Measurements from ENCODE around the gene TRABD2B.

DNA sequence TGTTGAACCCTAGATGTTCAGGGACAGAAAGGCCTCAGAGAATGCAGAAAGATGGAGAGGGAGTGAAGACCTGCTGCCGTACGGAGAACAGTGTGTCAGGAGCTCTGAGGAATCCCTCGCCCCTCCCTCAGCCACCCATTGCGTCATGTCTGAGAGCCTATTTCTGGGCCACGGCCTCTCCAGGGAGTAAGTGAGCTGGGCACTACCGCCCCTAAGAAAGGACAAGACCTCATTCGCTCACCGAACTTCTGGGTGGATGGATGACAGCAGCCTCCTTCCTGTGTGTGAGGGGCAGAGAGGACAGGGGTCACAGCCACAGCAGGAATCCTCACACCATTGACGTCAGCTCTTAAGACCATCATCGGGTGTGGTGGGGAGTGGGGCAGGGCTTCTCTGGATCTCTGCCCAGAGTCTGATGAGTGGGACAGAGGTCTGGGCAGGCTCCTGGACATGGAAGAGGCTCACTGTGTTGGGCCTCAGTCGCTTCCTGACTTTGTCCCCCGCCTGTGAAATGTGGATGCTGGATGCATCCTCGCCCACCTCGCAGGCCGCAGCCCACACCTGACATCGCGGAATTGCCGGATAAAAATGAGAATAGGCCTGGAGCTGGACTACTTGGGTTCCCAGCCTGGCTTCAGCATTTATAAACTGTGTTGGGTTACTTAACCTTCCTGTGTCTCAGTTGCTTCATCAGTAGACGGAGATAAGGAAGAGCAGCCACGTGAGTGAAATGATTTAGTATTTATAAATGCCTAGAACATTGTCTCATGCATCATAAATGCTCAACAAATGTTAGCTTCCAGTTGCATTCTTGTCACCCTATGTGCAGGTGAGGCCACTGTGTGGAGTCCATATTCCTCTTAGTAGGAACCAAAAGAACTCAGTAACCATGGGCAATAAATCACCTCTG is 238.6 kb downstream of the TRABD2B start:
- no peak for TF ChIP-seq HOXA7 (CRISPR knock-in tag; IDR thresholded peaks at IDR 0.05; ENCODE audit: borderline replicate concordance)
- no peak for TF ChIP-seq ZNF335 (tag by site-specific recombination; conservative IDR thresholded peaks at IDR 0.05)
- TF ChIP-seq ZNF23 (tag by site-specific recombination; IDR thresholded peaks at IDR 0.05; ENCODE audit: borderline replicate concordance): no peak
- no peak for TF ChIP-seq REPIN1 (tag by site-specific recombination; IDR thresholded peaks at IDR 0.05; ENCODE audit: low read depth)
- no peak for TF ChIP-seq YY1 (tag by site-specific recombination; IDR thresholded peaks at IDR 0.05)
- no peak for TF ChIP-seq SETDB1 (IDR thresholded peaks at IDR 0.05; ENCODE audit: insufficient read length, low read length)
